HL-60 (cell line): ENCODE results near the gene CUL5.

ENCODE experiments used
- DNase-seq, 2 experiments: peaks; one replicate each; pipeline ENCODE4 v3.0.0-alpha.2; 2010 to 2020; ENCODE audit warnings: low read depth in 1 of 2, low spot score in 1 of 2
- H3K27ac ChIP-seq: fragments of 250-450 bp; sonication (Bioruptor Pico); replicated peaks from 2 replicates; pipeline ENCODE4 v1.5.1; 2020; ENCODE audit warnings: mild to moderate bottlenecking, moderate library complexity
- H3K27me3 ChIP-seq: fragments of 250-450 bp; sonication (Bioruptor Pico); 2 replicates; pipeline ENCODE4 v1.5.1; 2021; ENCODE audit warnings: mild to moderate bottlenecking, moderate library complexity; ENCODE audit not compliant: insufficient read depth, poor library complexity, severe bottlenecking
- H3K4me3 ChIP-seq: replicated peaks from 2 replicates; pipeline ENCODE4 v1.5.1; 2011; ENCODE audit warnings: mild to moderate bottlenecking, control low read depth, low read length; ENCODE audit not compliant: insufficient read depth
- GABPA ChIP-seq: IDR thresholded peaks from 2 replicates; pipeline ENCODE4 v1.6.1; 2012; ENCODE audit warnings: low read depth
- POLR2AphosphoS5 ChIP-seq: IDR thresholded peaks from 2 replicates; pipeline ENCODE4 v1.6.1; 2012; ENCODE audit warnings: low read depth
- SPI1 ChIP-seq: IDR thresholded peaks from 2 replicates; pipeline ENCODE4 v1.6.1; 2012; ENCODE audit warnings: low read depth, mild to moderate bottlenecking, borderline replicate concordance
- TF ChIP-seq, protein P1 (sequence below): IDR thresholded peaks from one replicate; pipeline ENCODE4 v1.5.1; 2011; ENCODE audit warnings: low read length, control low read depth, inconsistent platforms; ENCODE audit not compliant: insufficient read depth
- TF ChIP-seq, protein P2 (sequence below): IDR thresholded peaks from 2 replicates; pipeline ENCODE4 v1.6.1; 2012; ENCODE audit warnings: low read depth; ENCODE audit not compliant: insufficient replicate concordance

CUL5 gene

DNA sequence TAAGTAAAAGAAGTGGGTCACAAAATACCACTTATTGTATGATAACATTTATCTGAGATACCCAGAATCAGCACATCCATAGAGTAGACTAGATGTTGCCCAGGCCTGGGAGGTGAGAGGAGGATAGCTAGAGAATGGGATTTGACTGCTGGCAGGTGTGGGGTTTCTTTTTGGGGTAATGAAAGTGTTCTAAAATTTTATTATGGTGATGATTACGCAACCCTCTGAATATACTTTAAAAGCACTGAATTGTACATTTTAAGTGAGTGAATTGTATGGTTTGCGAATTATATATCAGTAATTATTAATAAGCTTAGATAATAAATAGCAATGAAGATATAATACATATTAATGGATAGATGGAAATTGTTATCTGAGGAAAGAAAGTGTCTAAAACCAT, 77.0 kb downstream of the CUL5 start:
- TF ChIP-seq, protein P1, sequence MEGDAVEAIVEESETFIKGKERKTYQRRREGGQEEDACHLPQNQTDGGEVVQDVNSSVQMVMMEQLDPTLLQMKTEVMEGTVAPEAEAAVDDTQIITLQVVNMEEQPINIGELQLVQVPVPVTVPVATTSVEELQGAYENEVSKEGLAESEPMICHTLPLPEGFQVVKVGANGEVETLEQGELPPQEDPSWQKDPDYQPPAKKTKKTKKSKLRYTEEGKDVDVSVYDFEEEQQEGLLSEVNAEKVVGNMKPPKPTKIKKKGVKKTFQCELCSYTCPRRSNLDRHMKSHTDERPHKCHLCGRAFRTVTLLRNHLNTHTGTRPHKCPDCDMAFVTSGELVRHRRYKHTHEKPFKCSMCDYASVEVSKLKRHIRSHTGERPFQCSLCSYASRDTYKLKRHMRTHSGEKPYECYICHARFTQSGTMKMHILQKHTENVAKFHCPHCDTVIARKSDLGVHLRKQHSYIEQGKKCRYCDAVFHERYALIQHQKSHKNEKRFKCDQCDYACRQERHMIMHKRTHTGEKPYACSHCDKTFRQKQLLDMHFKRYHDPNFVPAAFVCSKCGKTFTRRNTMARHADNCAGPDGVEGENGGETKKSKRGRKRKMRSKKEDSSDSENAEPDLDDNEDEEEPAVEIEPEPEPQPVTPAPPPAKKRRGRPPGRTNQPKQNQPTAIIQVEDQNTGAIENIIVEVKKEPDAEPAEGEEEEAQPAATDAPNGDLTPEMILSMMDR, result no peak
- TF ChIP-seq POLR2AphosphoS5 (no peak), GABPA (no peak), SPI1 (no peak)
- TF ChIP-seq, protein P2, sequence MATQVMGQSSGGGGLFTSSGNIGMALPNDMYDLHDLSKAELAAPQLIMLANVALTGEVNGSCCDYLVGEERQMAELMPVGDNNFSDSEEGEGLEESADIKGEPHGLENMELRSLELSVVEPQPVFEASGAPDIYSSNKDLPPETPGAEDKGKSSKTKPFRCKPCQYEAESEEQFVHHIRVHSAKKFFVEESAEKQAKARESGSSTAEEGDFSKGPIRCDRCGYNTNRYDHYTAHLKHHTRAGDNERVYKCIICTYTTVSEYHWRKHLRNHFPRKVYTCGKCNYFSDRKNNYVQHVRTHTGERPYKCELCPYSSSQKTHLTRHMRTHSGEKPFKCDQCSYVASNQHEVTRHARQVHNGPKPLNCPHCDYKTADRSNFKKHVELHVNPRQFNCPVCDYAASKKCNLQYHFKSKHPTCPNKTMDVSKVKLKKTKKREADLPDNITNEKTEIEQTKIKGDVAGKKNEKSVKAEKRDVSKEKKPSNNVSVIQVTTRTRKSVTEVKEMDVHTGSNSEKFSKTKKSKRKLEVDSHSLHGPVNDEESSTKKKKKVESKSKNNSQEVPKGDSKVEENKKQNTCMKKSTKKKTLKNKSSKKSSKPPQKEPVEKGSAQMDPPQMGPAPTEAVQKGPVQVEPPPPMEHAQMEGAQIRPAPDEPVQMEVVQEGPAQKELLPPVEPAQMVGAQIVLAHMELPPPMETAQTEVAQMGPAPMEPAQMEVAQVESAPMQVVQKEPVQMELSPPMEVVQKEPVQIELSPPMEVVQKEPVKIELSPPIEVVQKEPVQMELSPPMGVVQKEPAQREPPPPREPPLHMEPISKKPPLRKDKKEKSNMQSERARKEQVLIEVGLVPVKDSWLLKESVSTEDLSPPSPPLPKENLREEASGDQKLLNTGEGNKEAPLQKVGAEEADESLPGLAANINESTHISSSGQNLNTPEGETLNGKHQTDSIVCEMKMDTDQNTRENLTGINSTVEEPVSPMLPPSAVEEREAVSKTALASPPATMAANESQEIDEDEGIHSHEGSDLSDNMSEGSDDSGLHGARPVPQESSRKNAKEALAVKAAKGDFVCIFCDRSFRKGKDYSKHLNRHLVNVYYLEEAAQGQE, result no peak
- H3K27me3 ChIP-seq, result no peaks in the 10 kb centered on the region
- no peak overlapping the region for H3K4me3 ChIP-seq
- H3K27ac ChIP-seq, result no peak overlapping the region
- no peak for DNase-seq

DNA sequence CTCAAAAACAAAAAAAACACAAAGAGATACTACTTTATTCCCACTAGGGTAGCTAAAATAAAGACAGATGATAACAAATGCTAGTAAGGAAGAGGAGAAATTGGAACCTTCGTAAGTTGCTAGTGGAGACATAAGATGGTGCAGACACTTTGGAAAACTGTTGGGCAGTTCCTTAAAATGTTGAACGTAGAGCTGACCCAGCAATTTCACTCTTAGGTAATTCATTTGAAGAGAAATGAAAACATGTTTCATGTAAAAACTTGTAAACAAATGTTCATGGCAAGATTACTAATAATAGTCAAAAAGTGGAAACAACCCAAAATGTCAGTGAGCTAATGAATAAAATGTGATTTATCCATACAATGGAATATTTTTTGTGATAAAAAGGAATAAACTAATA, 83.4 kb downstream of the CUL5 start:
- H3K4me3 ChIP-seq, result no peak overlapping the region
- H3K27ac ChIP-seq, result no peak overlapping the region
- H3K27me3 ChIP-seq, result no peaks in the 10 kb centered on the region
- TF ChIP-seq, protein P1, result no peak
- TF ChIP-seq SPI1 (no peak), POLR2AphosphoS5 (no peak), GABPA (no peak)
- TF ChIP-seq, protein P2, result no peak
- no peak for DNase-seq

DNA sequence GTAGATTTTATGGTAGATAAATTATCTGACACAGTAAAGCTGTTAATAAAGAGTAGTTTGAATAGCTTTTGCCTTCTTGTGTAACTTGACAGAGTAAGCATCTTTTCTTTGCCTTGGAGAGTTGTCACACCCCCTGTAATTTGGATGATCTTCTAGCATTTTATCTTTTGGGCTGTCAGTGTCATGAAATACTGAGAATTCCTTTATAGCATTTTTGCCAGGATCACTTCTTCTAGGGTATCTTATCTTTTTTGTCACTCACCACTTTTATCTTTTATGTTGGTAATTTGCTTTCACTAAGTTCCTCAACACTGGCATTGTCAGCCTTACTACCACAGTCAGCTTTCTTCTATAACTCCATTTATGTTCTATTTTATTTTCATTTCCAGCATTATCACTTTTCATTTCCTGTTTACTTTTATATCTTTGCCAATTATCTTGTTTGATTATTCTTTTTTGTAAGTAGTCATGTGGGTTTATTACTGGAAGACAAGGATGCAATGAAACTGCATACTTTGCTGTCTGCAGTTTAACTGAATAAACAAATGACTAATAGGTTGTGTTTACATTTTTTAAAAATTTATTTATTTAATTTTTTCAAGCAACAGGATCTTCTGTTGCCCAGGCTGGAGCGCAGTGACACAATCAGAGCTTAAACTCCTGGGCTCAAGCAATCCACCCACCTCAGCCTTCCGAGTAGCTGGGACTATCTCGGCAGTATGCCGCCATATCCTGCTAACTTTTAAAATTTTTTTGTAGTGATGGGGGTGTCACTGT, 84.6 kb downstream of the CUL5 start:
- Histone ChIP-seq H3K27ac (no peak overlapping the region), H3K4me3 (no peak overlapping the region), H3K27me3 (no peaks in the 10 kb centered on the region)
- no peak for DNase-seq
- no peak for TF ChIP-seq POLR2AphosphoS5

DNA sequence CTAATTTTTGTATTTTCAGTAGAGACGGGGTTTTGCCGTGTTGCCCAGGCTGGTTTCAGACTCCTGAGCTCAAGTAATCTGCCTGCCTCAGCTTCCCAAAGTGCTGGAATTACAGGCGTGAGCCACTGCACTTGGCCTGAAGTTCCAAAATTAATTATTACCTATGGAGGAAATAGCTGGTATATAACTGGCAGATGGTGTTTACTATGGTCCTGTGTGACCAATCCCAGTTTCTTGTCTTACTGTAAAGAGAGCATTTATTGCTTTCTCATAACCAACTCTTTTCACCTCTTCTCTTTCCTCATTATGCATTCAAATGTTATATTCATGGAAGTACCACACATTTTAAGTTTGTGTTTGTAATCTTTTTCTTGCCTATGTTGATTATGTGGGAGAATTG, 88.5 kb downstream of the CUL5 start:
- Histone ChIP-seq H3K4me3 (no peak overlapping the region), H3K27ac (no peak overlapping the region), H3K27me3 (no peaks in the 10 kb centered on the region)
- no peak for TF ChIP-seq POLR2AphosphoS5
- no peak for TF ChIP-seq GABPA
- TF ChIP-seq SPI1, result no peak
- TF ChIP-seq, protein P1, result no peak
- TF ChIP-seq, protein P2, result no peak
- no peak for DNase-seq
